Trophoblast cell (in vitro differentiated cells and primary cell): ENCODE data around the gene IQCM.

Experiments
- DNase-seq, 2 donors: peaks; one replicate each; pipeline ENCODE4 v3.0.0-alpha.2; 2016
- H2AFZ ChIP-seq: 2 replicates; pipeline ENCODE4 v1.6.1; 2013; ENCODE audit warnings: low read length, moderate library complexity, mild to moderate bottlenecking; ENCODE audit not compliant: insufficient read depth, poor library complexity
- H2AK5ac ChIP-seq: 2 replicates; pipeline ENCODE4 v1.6.1; 2013; ENCODE audit warnings: mild to moderate bottlenecking, low read length
- H2BK120ac ChIP-seq: 2 replicates; pipeline ENCODE4 v1.6.1; 2013; ENCODE audit warnings: low read length, mild to moderate bottlenecking, moderate library complexity; ENCODE audit not compliant: insufficient read depth, poor library complexity
- H2BK12ac ChIP-seq: 2 replicates; pipeline ENCODE4 v1.6.1; 2013; ENCODE audit warnings: mild to moderate bottlenecking, low read length, moderate library complexity
- H2BK5ac ChIP-seq: 2 replicates; pipeline ENCODE4 v1.6.1; 2013; ENCODE audit warnings: low read length, low read depth, moderate library complexity, mild to moderate bottlenecking; ENCODE audit not compliant: poor library complexity
- H3K14ac ChIP-seq: 2 replicates; pipeline ENCODE4 v1.6.1; 2013; ENCODE audit warnings: mild to moderate bottlenecking, low read length
- H3K18ac ChIP-seq: 2 replicates; pipeline ENCODE4 v1.6.1; 2013; ENCODE audit warnings: mild to moderate bottlenecking, low read length
- H3K23ac ChIP-seq: 2 replicates; pipeline ENCODE4 v1.6.1; 2013; ENCODE audit warnings: low read length
- H3K27ac ChIP-seq: 2 replicates; pipeline ENCODE4 v1.5.1; 2013; ENCODE audit warnings: low read depth, mild to moderate bottlenecking, inconsistent platforms, low read length, moderate library complexity
- H3K27me3 ChIP-seq: 2 replicates; pipeline ENCODE4 v1.6.1; 2013; ENCODE audit warnings: inconsistent platforms, mild to moderate bottlenecking, low read length, moderate library complexity; ENCODE audit not compliant: insufficient read depth
- H3K36me3 ChIP-seq, 2 experiments: 1 replicate in 1 of 2; 2 replicates in 1 of 2; pipeline ENCODE4 v1.6.1; 2013; ENCODE audit warnings: low read length in 2 of 2, mild to moderate bottlenecking in 2 of 2, moderate library complexity in 1 of 2; ENCODE audit not compliant: insufficient read depth in 2 of 2, control insufficient read depth in 1 of 2
- H3K4ac ChIP-seq: 2 replicates; pipeline ENCODE4 v1.6.1; 2013; ENCODE audit warnings: low read depth, mild to moderate bottlenecking, low read length, moderate library complexity
- H3K4me1 ChIP-seq, 2 experiments: 1 replicate in 1 of 2; 2 replicates in 1 of 2; pipeline ENCODE4 v1.6.1; 2013; ENCODE audit warnings: low read length in 2 of 2, mild to moderate bottlenecking in 2 of 2, moderate library complexity in 1 of 2; ENCODE audit not compliant: insufficient read depth in 2 of 2, control insufficient read depth in 1 of 2
- H3K4me2 ChIP-seq: 2 replicates; pipeline ENCODE4 v1.6.1; 2013; ENCODE audit warnings: inconsistent platforms, mild to moderate bottlenecking, low read length, moderate library complexity
- H3K4me3 ChIP-seq: 2 replicates; pipeline ENCODE4 v1.5.1; 2013; ENCODE audit warnings: mild to moderate bottlenecking, low read depth, low read length, inconsistent platforms
- H3K79me1 ChIP-seq: one replicate; pipeline ENCODE4 v1.6.1; 2013; ENCODE audit warnings: low read length
- H3K79me2 ChIP-seq: 2 replicates; pipeline ENCODE4 v1.6.1; 2013; ENCODE audit warnings: low read length, mild to moderate bottlenecking; ENCODE audit not compliant: control insufficient read depth, insufficient read depth, poor library complexity
- H3K9ac ChIP-seq: 2 replicates; pipeline ENCODE4 v1.6.1; 2013; ENCODE audit warnings: mild to moderate bottlenecking, low read length
- H3K9me3 ChIP-seq: 2 replicates; pipeline ENCODE4 v1.6.1; 2013; ENCODE audit warnings: low read depth, mild to moderate bottlenecking, control low read depth, inconsistent platforms, low read length; ENCODE audit not compliant: insufficient read depth
- H4K12ac ChIP-seq: 2 replicates; pipeline ENCODE4 v1.6.1; 2013; ENCODE audit warnings: low read depth, mild to moderate bottlenecking, low read length, moderate library complexity
- H4K8ac ChIP-seq: 2 replicates; pipeline ENCODE4 v1.6.1; 2013; ENCODE audit warnings: low read depth, mild to moderate bottlenecking, low read length, moderate library complexity
- H4K91ac ChIP-seq: one replicate; pipeline ENCODE4 v1.6.1; 2013; ENCODE audit warnings: low read depth, mild to moderate bottlenecking, low read length, moderate library complexity
- WGBS: extraction: QIAGEN DNeasy Blood & Tissue Kit; methylation state at CpG from one replicate; pipeline ENCODE4 v1.1.7; 2013; ENCODE audit warnings: missing lambda C conversion rate; ENCODE audit not compliant: insufficient read length, insufficient coverage; ENCODE audit errors: extremely low coverage; 5-methylcytosine and 5-hydroxymethylcytosine counted together

The IQCM gene

GRCh38 chr4:149498246-149498645 is 317.4 kb downstream of the IQCM start:
- no peaks in the 10 kb centered on the region for H3K79me1 ChIP-seq
- no peak overlapping the region for H3K4me2 ChIP-seq
- H3K36me3 ChIP-seq, result no peaks in the 10 kb centered on the region
- no peaks in the 10 kb centered on the region for H3K79me2 ChIP-seq
- H4K12ac ChIP-seq, result no peak overlapping the region
- no peak overlapping the region for H3K9ac ChIP-seq
- no peak overlapping the region for H3K4me3 ChIP-seq
- no peak overlapping the region for H2BK120ac ChIP-seq
- no peak overlapping the region for H2AFZ ChIP-seq
- H3K27me3 ChIP-seq, result no peaks in the 10 kb centered on the region
- no peak overlapping the region for H2BK5ac ChIP-seq
- no peaks in the 10 kb centered on the region for H3K9me3 ChIP-seq
- H3K4me1 ChIP-seq, result no peaks in the 10 kb centered on the region
- H3K27ac ChIP-seq, result no peak overlapping the region
- no CpG with 5 or more reads among the region's 3 CpGs for WGBS
- H3K23ac ChIP-seq, result no peak overlapping the region
- H3K18ac ChIP-seq, result no peak overlapping the region
- no peak overlapping the region for H3K14ac ChIP-seq
- no peak overlapping the region for H2AK5ac ChIP-seq
- no peak for DNase-seq
- H4K8ac ChIP-seq, result no peak overlapping the region
- H3K4ac ChIP-seq, result no peak overlapping the region
- no peak overlapping the region for H2BK12ac ChIP-seq
- H4K91ac ChIP-seq, result no peak overlapping the region

- no peak overlapping the region for H4K8ac ChIP-seq
- H2BK120ac ChIP-seq, result no peak overlapping the region
- no peak overlapping the region for H4K12ac ChIP-seq
- no peaks in the 10 kb centered on the region for H3K36me3 ChIP-seq
- no peak overlapping the region for H2BK12ac ChIP-seq
- WGBS, result no CpG with 5 or more reads among the region's 2 CpGs
- H2AK5ac ChIP-seq, result no peak overlapping the region
- no peak overlapping the region for H3K4me2 ChIP-seq
- H3K4me1 ChIP-seq, result no peaks in the 10 kb centered on the region
- no peak overlapping the region for H3K4me3 ChIP-seq
- no peaks in the 10 kb centered on the region for H3K79me1 ChIP-seq
- H2AFZ ChIP-seq, result no peak overlapping the region
- H3K27me3 ChIP-seq, result no peaks in the 10 kb centered on the region
- H3K14ac ChIP-seq, result no peak overlapping the region
- no peak overlapping the region for H3K27ac ChIP-seq
- no peak overlapping the region for H3K18ac ChIP-seq
- H3K9ac ChIP-seq, result no peak overlapping the region
- no peak overlapping the region for H3K4ac ChIP-seq
- no peak overlapping the region for H3K23ac ChIP-seq
- no peaks in the 10 kb centered on the region for H3K79me2 ChIP-seq
- H4K91ac ChIP-seq, result no peak overlapping the region
- no peaks in the 10 kb centered on the region for H3K9me3 ChIP-seq
- DNase-seq, result no peak
- H2BK5ac ChIP-seq, result no peak overlapping the region
Observed at GRCh38 chr4:149493492-149493891, 322.2 kb downstream of the IQCM start.

GRCh38 chr4:149489321-149489720 is 326.3 kb downstream of the IQCM start:
- no peak for DNase-seq
- no peaks in the 10 kb centered on the region for H3K4me1 ChIP-seq
- H3K36me3 ChIP-seq, result no peaks in the 10 kb centered on the region
- H3K9me3 ChIP-seq, result no peaks in the 10 kb centered on the region
- no peak overlapping the region for H2AFZ ChIP-seq
- no peaks in the 10 kb centered on the region for H3K79me1 ChIP-seq
- H3K27ac ChIP-seq, result no peak overlapping the region
- H3K79me2 ChIP-seq, result no peaks in the 10 kb centered on the region
- no peak overlapping the region for H2BK5ac ChIP-seq
- H2BK12ac ChIP-seq, result no peak overlapping the region
- H3K4me3 ChIP-seq, result no peak overlapping the region
- H3K9ac ChIP-seq, result no peak overlapping the region
- no peak overlapping the region for H3K18ac ChIP-seq
- H2AK5ac ChIP-seq, result no peak overlapping the region
- no peak overlapping the region for H4K8ac ChIP-seq
- H3K14ac ChIP-seq, result no peak overlapping the region
- no CpG with 5 or more reads among the region's 1 CpG for WGBS
- H3K4me2 ChIP-seq, result no peak overlapping the region
- H3K23ac ChIP-seq, result no peak overlapping the region
- no peak overlapping the region for H3K4ac ChIP-seq
- no peaks in the 10 kb centered on the region for H3K27me3 ChIP-seq
- no peak overlapping the region for H2BK120ac ChIP-seq
- no peak overlapping the region for H4K91ac ChIP-seq
- no peak overlapping the region for H4K12ac ChIP-seq

GRCh38 chr4:149486861-149487260 is 328.8 kb downstream of the IQCM start:
- Histone ChIP-seq H4K12ac (no peak overlapping the region), H3K79me2 (no peaks in the 10 kb centered on the region)

More at GRCh38 chr4:149486861-149487260, 328.8 kb downstream of the IQCM start:
- Histone ChIP-seq H3K23ac (no peak overlapping the region), H2BK120ac (no peak overlapping the region), H2BK5ac (no peak overlapping the region), H3K9ac (no peak overlapping the region), H3K79me1 (no peaks in the 10 kb centered on the region), H3K27ac (no peak overlapping the region), H2BK12ac (no peak overlapping the region), H3K4ac (no peak overlapping the region), H3K4me3 (no peak overlapping the region), H3K4me1 (no peaks in the 10 kb centered on the region), H3K4me2 (no peak overlapping the region), H2AFZ (no peak overlapping the region), H3K14ac (no peak overlapping the region), H4K8ac (no peak overlapping the region), H3K36me3 (no peaks in the 10 kb centered on the region), H3K9me3 (no peaks in the 10 kb centered on the region), H4K91ac (no peak overlapping the region), H3K27me3 (no peaks in the 10 kb centered on the region), H2AK5ac (no peak overlapping the region), H3K18ac (no peak overlapping the region)
- DNase-seq, result no peak
